ENCODE measurements around the gene PCDH12. TPM values are rescaled to one million over a fixed set of nuclear protein-coding genes. Genes with fewer than 3 reads are reported as not detected.

PCDH12 gene
- polyA plus RNA-seq, 1 donor (not counting 4 experiments of a cell fraction or from before 2014, with no cell fraction given) = 0.01 TPM

GRCh38 chr5:142000704-142001484 lies 42.9 kb upstream of the PCDH12 start:
- no peaks in the 10 kb centered on the region for H3K9me1 ChIP-seq (ENCODE audit: control insufficient read depth, extremely low read depth, insufficient read depth, low read length)
- peaks cover 14% of the 10 kb centered on the region for H3K4me1 ChIP-seq (ENCODE audit: control insufficient read depth, extremely low read depth, insufficient read depth, low read length)
- dilution Hi-C loops (cut with MboI; ENCODE audit: extremely low pct_ligation_motif_present, low sequenced_read_pairs) = no loop called here
- no peaks in the 10 kb centered on the region for H3K79me2 ChIP-seq (ENCODE audit: control insufficient read depth, insufficient read depth, low read length)
- no peak overlapping the region for H3K4me3 ChIP-seq (ENCODE audit: control insufficient read depth in 2 of 3, extremely low read depth in 1 of 3, insufficient read depth in 2 of 3, low read depth in 1 of 3, low read length in 3 of 3)
- peaks cover 4 to 39% of the 10 kb centered on the region in 2 experiments for H3K36me3 ChIP-seq (ENCODE audit: control insufficient read depth in 2 of 2, extremely low read depth in 1 of 2, insufficient read depth in 2 of 2, low read length in 2 of 2)
- no peak overlapping the region for H3K9ac ChIP-seq (ENCODE audit: control insufficient read depth, extremely low read depth, insufficient read depth, low read length)
- FAIRE-seq = peak; percentile 17
- peak; percentile 33 to 47 (median 44) for TF ChIP-seq CTCF (optimal IDR thresholded peaks at IDR 0.05 in 1 of 3, IDR thresholded peaks at IDR 0.05 in 1 of 3, conservative IDR thresholded peaks at IDR 0.05 in 1 of 3; ENCODE audit: extremely low read depth in 1 of 3, insufficient read depth in 2 of 3, low read length in 3 of 3)
- TF ChIP-seq EZH2 (IDR thresholded peaks at IDR 0.05; ENCODE audit: low read length) = no peak
- no peak overlapping the region for H3K4me2 ChIP-seq (ENCODE audit: control insufficient read depth, extremely low read depth, insufficient read depth, low read depth, low read length)
- H2AFZ ChIP-seq (ENCODE audit: control insufficient read depth, low read length) = no peak overlapping the region
- H3K27me3 ChIP-seq (ENCODE audit: control insufficient read depth, extremely low read depth, insufficient read depth, low read length) = no peaks in the 10 kb centered on the region
- no peaks in the 10 kb centered on the region for H3K9me3 ChIP-seq (ENCODE audit: control insufficient read depth, low read depth, low read length)
- no peak overlapping the region for H3K27ac ChIP-seq (ENCODE audit: control insufficient read depth, insufficient read depth, low read length)
- no peaks in the 10 kb centered on the region for H4K20me1 ChIP-seq (ENCODE audit: control insufficient read depth, extremely low read depth, insufficient read depth, low read length)
- no peak for DNase-seq (ENCODE audit: low read depth, low spot score)

- H4K20me1 ChIP-seq (ENCODE audit: control insufficient read depth, extremely low read depth, insufficient read depth, low read length) = no peaks in the 10 kb centered on the region
- no peaks in the 10 kb centered on the region for H3K9me1 ChIP-seq (ENCODE audit: control insufficient read depth, extremely low read depth, insufficient read depth, low read length)
- H3K36me3 ChIP-seq (ENCODE audit: control insufficient read depth in 2 of 2, extremely low read depth in 1 of 2, insufficient read depth in 2 of 2, low read length in 2 of 2) = peaks cover 6 to 32% of the 10 kb centered on the region in 2 experiments
- H3K9me3 ChIP-seq (ENCODE audit: control insufficient read depth, low read depth, low read length) = no peaks in the 10 kb centered on the region
- FAIRE-seq = no peak
- TF ChIP-seq EZH2 (IDR thresholded peaks at IDR 0.05; ENCODE audit: low read length) (no peak), CTCF (optimal IDR thresholded peaks at IDR 0.05 in 1 of 3, IDR thresholded peaks at IDR 0.05 in 1 of 3, conservative IDR thresholded peaks at IDR 0.05 in 1 of 3; ENCODE audit: extremely low read depth in 1 of 3, insufficient read depth in 2 of 3, low read length in 3 of 3) (no peak)
- dilution Hi-C loops (cut with MboI; ENCODE audit: extremely low pct_ligation_motif_present, low sequenced_read_pairs) = no loop called here
- no peak overlapping the region for H3K4me2 ChIP-seq (ENCODE audit: control insufficient read depth, extremely low read depth, insufficient read depth, low read depth, low read length)
- no peak overlapping the region for H3K4me3 ChIP-seq (ENCODE audit: control insufficient read depth in 2 of 3, extremely low read depth in 1 of 3, insufficient read depth in 2 of 3, low read depth in 1 of 3, low read length in 3 of 3)
- H3K27ac ChIP-seq (ENCODE audit: control insufficient read depth, insufficient read depth, low read length) = no peak overlapping the region
- H3K27me3 ChIP-seq (ENCODE audit: control insufficient read depth, extremely low read depth, insufficient read depth, low read length) = no peaks in the 10 kb centered on the region
- no peaks in the 10 kb centered on the region for H3K79me2 ChIP-seq (ENCODE audit: control insufficient read depth, insufficient read depth, low read length)
- peaks cover 14% of the 10 kb centered on the region for H3K4me1 ChIP-seq (ENCODE audit: control insufficient read depth, extremely low read depth, insufficient read depth, low read length)
- H3K9ac ChIP-seq (ENCODE audit: control insufficient read depth, extremely low read depth, insufficient read depth, low read length) = no peak overlapping the region
- DNase-seq (ENCODE audit: low read depth, low spot score) = no peak
- no peak overlapping the region for H2AFZ ChIP-seq (ENCODE audit: control insufficient read depth, low read length)
Observed at GRCh38 chr5:142000173-142000572, 42.2 kb upstream of the PCDH12 start.

All from keratinocyte (primary cell).